AG04449 (cell line): ENCODE data around the gene GLIS2.

ENCODE experiments used
- CTCF ChIA-PET: fragments of 350-600 bp; formaldehyde crosslinking; extraction: SDS; loops from one replicate; lab custom pipeline; 2021; ENCODE audit warnings: antibody characterized with exemption; lab: Yijun Ruan, JAX
- POLR2A ChIA-PET: fragments of 400-600, 350-600 bp; formaldehyde crosslinking; extraction: SDS; loops from one replicate; lab custom pipeline; 2020; ENCODE audit warnings: antibody characterized with exemption, inconsistent platforms; lab: Yijun Ruan, JAX
- DNase-seq: peaks from one replicate; pipeline ENCODE4 v3.0.0-alpha.2; 2010; ENCODE audit warnings: low read depth, low spot score
- H3K4me3 ChIP-seq: 2 replicates; pipeline ENCODE4 v1.5.1; 2011; ENCODE audit warnings: low read depth, mild to moderate bottlenecking, control low read depth, low read length
- CTCF ChIP-seq: IDR thresholded peaks from one replicate; pipeline ENCODE4 v1.5.1; 2011; ENCODE audit warnings: mild to moderate bottlenecking, moderate library complexity, low read length, control low read depth, inconsistent platforms; ENCODE audit not compliant: insufficient read depth; ENCODE audit errors: missing control alignments

GLIS2 gene

GRCh38 chr16:4382795-4383357 lies 67.0 kb downstream of the GLIS2 start:
- CTCF ChIA-PET, result interaction anchor here (0.7 to 23.7 kb wide), 4 partner anchors 10 to 23 kb away, joined by 3 to 389 read pairs (median 3); no protein-coding TSS in a partner anchor
- DNase-seq, result no peak

DNA sequence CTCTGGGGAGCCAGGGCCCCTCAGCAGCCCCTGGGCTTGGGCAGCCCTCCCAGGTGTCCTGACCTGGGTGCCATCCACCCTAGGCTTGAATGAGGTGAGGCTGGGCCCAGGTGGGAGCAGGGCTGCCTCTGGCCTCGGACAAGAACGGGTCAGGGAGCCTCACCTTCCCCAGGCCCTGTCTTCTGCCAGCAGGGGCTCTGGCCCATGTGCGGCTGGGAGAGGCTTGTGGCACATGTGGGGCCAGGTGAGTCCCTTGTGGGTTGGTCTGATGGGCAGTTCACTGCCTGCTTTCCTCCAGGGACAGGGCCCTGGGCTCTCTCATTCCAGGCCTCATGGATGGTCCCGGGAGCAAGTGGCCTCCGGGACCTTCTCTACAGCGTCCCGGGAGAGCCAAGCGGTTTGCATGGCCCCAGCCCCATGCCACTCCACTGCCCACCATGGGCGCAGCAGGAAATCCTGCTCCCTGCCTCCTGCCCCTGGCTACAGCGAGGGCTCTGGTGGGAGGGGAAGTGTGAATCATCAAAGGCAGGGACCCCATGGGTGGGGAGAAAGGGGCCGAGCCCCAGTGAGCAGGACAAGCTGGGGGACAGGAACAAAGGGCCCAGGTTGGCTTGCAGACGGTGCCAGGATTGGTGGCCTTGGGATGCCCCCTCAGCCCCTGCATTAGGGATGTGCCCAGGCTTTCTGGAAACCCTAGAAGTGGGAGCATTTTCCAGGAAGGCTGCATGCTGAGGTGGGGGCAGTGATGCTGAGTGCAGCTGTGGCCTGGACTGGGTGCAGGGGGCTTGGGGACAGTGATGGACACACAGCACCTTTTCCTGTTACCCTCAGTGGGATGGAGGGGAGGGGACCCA lies 68.0 kb downstream of the GLIS2 start:
- no peak overlapping the region for H3K4me3 ChIP-seq
- DNase-seq, result no peak
- POLR2A ChIA-PET, result interaction anchor here (1.0 to 2.0 kb wide), 2 partner anchors 10 to 11 kb away, joined by 4 to 13 read pairs; no protein-coding TSS in a partner anchor
- CTCF ChIA-PET, result interaction anchor here (0.7 to 23.7 kb wide), 4 partner anchors 9 to 24 kb away, joined by 3 to 389 read pairs (median 3); no protein-coding TSS in a partner anchor
- TF ChIP-seq CTCF, result no peak

More at GRCh38 chr16:4382795-4383357, 67.0 kb downstream of the GLIS2 start:
- TF ChIP-seq CTCF, result no peak
- no peak overlapping the region for H3K4me3 ChIP-seq
- POLR2A ChIA-PET, result interaction anchor here (2.0 kb wide), 1 partner anchor 10 kb away, joined by 13 read pairs; no protein-coding TSS in a partner anchor

DNA sequence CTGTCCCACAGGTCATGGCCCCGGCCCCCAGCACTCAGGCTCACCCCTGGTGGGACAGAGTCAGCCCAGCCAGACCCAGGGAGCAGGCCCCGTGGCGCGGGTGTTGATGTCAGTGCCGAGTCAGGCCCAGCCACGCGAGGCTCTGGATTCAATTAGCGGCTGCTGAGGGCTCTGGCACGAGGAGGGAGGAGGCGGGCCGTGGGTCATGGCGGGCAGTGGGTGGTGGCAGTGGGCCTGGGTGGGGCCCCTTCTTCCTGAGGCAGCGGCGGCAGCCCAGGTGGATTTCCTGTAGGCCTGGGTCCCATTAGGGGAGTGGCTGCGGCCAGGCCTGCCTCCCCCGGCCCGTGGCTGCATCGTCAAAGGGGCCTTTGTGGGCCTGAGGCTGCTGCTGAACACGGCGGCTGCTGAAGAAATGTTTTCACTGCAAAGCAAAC lies 68.7 kb downstream of the GLIS2 start:
- POLR2A ChIA-PET, result interaction anchor here (1.0 kb wide), 1 partner anchor 11 kb away, joined by 4 read pairs; no protein-coding TSS in a partner anchor
- no peak for DNase-seq
- CTCF ChIA-PET, result interaction anchor here (23.7 kb wide), 1 partner anchor 19 kb away, joined by 389 read pairs; no protein-coding TSS in a partner anchor
- TF ChIP-seq CTCF, result no peak
- no peak overlapping the region for H3K4me3 ChIP-seq

DNA sequence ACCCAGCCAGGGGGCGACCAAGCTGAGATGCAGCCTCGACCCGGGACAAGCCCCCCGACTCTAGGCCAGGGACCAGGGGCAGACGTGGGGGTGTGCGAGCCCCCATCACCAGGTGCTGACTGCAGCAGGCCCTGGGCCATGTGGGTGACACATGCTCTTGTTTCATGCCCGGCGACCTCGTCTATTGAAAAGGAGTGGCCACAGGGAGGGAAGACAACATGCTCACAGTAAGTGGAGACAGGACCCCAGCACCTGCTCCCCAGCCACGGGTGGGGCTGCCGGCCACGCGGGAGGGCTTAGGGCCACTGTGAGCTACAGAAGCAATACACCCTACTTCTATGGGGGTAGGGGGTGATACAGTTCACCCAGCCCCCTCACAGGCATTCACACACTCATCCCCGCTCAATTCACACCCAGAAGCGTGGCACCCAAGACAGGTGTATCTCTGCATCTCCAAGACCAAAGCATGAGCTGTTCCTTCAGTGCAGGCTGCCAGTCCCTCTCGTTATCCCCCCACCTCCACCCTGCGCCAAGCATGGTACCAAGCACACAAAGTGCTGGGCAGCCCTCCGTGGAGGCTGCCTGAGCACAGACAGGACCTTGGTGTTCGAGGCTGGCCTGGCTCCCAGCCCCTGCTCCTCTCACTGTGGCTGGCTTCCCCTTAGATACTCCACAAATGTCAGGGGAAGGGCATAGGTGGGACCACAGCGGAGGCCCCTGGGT lies 69.4 kb downstream of the GLIS2 start:
- CTCF ChIA-PET, result interaction anchor here (0.9 to 23.7 kb wide), 4 partner anchors 10 to 27 kb away, joined by 3 to 389 read pairs (median 6); no protein-coding TSS in a partner anchor
- no peak for TF ChIP-seq CTCF
- no peak overlapping the region for H3K4me3 ChIP-seq
- no peak for DNase-seq
- POLR2A ChIA-PET, result interaction anchor here (1.2 to 2.3 kb wide), 2 partner anchors 10 to 12 kb away, joined by 6 to 15 read pairs; no protein-coding TSS in a partner anchor

DNA sequence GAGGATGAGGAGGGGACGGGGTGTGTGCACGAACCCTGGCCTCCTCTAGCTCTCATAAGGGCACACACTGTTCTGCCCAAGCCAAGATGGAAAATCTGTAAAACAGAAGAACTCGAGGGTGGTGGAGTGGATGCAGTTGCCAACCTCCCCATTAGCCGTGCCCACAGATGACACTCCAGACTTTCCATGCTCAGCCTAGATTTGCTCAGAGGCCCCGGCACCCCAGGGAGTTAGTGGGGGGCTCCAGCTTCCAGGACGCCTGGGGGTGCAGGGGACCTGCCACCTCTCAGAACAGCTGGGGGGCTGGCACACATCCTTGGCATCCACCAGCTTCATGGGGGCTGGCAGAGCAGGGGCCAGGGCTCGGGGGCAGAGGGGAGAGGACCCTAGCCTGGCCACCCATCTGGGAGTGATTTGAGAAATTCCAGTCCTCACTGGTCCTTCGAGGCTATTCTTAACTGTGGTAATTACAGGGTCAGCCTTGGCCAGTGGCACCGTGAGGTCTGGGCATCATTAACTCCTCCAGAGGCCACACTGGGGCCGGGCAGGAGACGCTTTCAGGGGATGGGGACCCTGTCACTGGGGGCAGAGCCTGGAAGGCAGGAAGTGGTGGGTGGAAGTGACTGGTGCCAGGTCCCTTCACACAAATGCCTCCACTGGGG lies 70.1 kb downstream of the GLIS2 start:
- ChIA-PET POLR2A (interaction anchor here (1.0 to 2.3 kb wide), 3 partner anchors 9 to 13 kb away, joined by 4 to 15 read pairs (median 6); no protein-coding TSS in a partner anchor), CTCF (interaction anchor here (0.9 to 23.7 kb wide), 6 partner anchors 9 to 28 kb away, joined by 3 to 389 read pairs (median 4); no protein-coding TSS in a partner anchor)
- TF ChIP-seq CTCF, result no peak
- no peak overlapping the region for H3K4me3 ChIP-seq
- DNase-seq, result no peak
